Left lung (tissue), 10 donors: ENCODE data around the gene PNPLA8. TPM values are rescaled to one million over a fixed set of nuclear protein-coding genes. Genes with fewer than 3 reads are reported as not detected.
"Not testable (repeated sequence)": the region's sequence is repeated elsewhere in the genome, so short reads cannot be mapped to it uniquely, and the experiment has no call there.

Experiments
- ATAC-seq: fragments of 200-7000 bp; cut with Tn5 transposase; one replicate; pipeline ENCODE4 v1.9.1; 2020; ENCODE audit warnings: moderate library complexity
- DNase-seq, 4 donors: peaks; one replicate each; pipeline ENCODE4 v3.0.0-alpha.2; 2013 to 2020
- H3K27ac ChIP-seq, 2 donors: fragments of 200-600 bp; sonication (generic) in 1 of 2; one replicate each; pipeline versions ENCODE4 v1.5.0 to v1.8.0; 2020 to 2021
- H3K27me3 ChIP-seq, 2 donors: fragments of 200-600 bp; sonication (generic) in 1 of 2; one replicate each; pipeline versions ENCODE4 v1.5.0 to v1.8.0; 2020 to 2021
- H3K36me3 ChIP-seq, 2 donors: fragments of 200-600 bp; sonication (generic) in 1 of 2; one replicate each; pipeline versions ENCODE4 v1.5.0 to v1.8.0; 2020 to 2021
- H3K4me1 ChIP-seq, 2 donors: fragments of 200-600 bp; one replicate each; pipeline ENCODE4 v1.8.0; 2021
- H3K4me3 ChIP-seq, 2 donors: fragments of 200-600 bp; sonication (generic) in 1 of 2; one replicate each; pipeline versions ENCODE4 v1.5.0 to v1.8.0; 2020 to 2021; ENCODE audit warnings: mild to moderate bottlenecking in 1 of 2
- H3K9me3 ChIP-seq, 2 donors: fragments of 200-600 bp; sonication (generic) in 1 of 2; one replicate each; pipeline versions ENCODE4 v1.5.0 to v1.8.0; 2020 to 2021
- intact Hi-C, 2 donors: fragments of 100-400 bp; cut with DNase I; formaldehyde crosslinking; loops; one replicate each; pipeline versions ENCODE4 v1.11.2 to v1.14.2; 2022
- polyA plus RNA-seq, 6 donors: library from polyadenylated mRNA; unstranded; fragments of 120-200 nt; gene quantifications; one replicate each; pipeline ENCODE4 v1.2.1, GENCODE V29; 2013; ENCODE audit not compliant: insufficient read length in 6 of 6
- total RNA-seq, 2 donors: library from RNA; stranded (reverse); fragmentation: NEBNext Ultra II Directional; extraction: Animal tissue kit (Norgen Biotek cat#: 25700); gene quantifications; one replicate each; pipeline ENCODE4 v1.2.1, GENCODE V29; 2021
- TF ChIP-seq, protein P1 (sequence below), 2 donors: fragments of 200-600 bp; sonication (generic) in 1 of 2; IDR thresholded peaks; one replicate each; pipeline versions ENCODE4 v1.5.0 to v1.8.0; 2021; ENCODE audit warnings: antibody characterized with exemption in 2 of 2
- donor health status: DM: no; HTN: yes; CAD: no.
- donor health status: DM: no; HTN: no; CAD: no.

Gene PNPLA8
- total and polyA plus RNA-seq, 8 donors, result 28.7 to 38.0 (median 32.8) TPM

DNA sequence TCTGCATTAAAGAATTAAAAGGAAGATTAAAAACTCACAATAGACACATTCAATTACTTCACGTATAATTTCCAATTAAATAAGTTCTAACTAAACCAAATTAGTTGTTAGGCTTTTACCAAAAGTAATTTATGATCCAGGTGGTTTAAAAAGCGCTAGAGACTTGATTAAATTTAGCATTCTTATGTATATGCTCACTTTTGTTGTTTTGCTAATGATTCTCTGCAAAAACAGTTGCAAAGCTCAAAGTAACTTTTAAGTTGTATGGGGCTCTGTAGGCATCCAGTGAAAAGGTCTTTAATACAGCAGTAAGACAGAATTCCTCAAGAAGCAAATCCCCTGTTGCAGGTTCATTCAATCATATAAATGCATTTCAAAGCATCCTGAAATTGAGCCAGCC is 15.5 kb upstream of the PNPLA8 start:
- Histone ChIP-seq H3K27ac (no peak overlapping the region), H3K4me1 (no peaks in the 10 kb centered on the region), H3K36me3 (no peaks in the 10 kb centered on the region), H3K4me3 (no peak overlapping the region), H3K27me3 (no peaks in the 10 kb centered on the region), H3K9me3 (no peaks in the 10 kb centered on the region)
- intact Hi-C loops, result no loop called here
- ATAC-seq, result no peak
- no peak for DNase-seq
- TF ChIP-seq, protein P1, sequence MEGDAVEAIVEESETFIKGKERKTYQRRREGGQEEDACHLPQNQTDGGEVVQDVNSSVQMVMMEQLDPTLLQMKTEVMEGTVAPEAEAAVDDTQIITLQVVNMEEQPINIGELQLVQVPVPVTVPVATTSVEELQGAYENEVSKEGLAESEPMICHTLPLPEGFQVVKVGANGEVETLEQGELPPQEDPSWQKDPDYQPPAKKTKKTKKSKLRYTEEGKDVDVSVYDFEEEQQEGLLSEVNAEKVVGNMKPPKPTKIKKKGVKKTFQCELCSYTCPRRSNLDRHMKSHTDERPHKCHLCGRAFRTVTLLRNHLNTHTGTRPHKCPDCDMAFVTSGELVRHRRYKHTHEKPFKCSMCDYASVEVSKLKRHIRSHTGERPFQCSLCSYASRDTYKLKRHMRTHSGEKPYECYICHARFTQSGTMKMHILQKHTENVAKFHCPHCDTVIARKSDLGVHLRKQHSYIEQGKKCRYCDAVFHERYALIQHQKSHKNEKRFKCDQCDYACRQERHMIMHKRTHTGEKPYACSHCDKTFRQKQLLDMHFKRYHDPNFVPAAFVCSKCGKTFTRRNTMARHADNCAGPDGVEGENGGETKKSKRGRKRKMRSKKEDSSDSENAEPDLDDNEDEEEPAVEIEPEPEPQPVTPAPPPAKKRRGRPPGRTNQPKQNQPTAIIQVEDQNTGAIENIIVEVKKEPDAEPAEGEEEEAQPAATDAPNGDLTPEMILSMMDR (IDR thresholded peaks at IDR 0.05), result no peak

DNA sequence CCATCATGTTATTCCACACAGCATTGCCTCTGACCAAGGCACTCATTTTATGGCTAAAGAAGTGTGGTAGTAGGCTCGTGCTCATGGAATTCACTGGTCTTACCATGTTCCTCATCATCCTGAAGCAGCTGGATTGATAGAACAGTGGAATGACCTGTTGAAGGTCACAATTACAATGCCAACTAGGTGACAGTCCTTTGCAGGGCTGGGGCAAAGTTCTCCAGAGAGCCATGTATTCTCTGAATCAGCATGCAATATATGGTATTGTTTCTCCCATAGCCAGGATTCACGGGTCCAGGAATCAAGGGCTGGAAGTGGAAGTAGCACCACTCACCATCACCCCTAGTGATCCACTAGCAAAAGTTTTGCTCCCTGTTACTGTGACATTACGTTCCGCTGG is 12.8 kb upstream of the PNPLA8 start:
- DNase-seq, intact Hi-C loops, H3K4me3 ChIP-seq, H3K36me3 ChIP-seq, H3K27ac ChIP-seq, H3K27me3 ChIP-seq, H3K9me3 ChIP-seq, H3K4me1 ChIP-seq, ATAC-seq: not testable (repeated sequence)

DNA sequence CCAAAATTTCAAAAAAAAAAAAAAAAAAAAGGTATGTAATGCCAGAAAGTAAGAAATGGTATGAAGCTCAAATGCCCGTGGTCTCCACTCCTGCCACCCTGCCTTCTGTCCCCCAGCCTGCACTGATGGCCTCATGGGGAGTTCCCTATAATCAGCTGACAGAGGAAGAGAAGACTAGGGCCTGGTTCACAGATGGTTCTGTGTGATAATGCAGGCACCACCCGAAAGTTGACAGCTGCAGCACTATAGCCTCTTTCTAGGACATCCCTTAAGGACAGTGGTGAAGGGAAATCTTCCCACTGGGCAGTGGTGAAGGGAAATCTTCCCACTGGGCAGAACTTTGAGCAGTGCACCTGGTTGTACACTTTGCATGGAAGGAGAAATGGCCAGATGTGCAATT is 12.3 kb upstream of the PNPLA8 start:
- ATAC-seq, H3K4me3 ChIP-seq, H3K4me1 ChIP-seq, H3K27ac ChIP-seq, H3K36me3 ChIP-seq, intact Hi-C loops, H3K9me3 ChIP-seq, H3K27me3 ChIP-seq, DNase-seq: not testable (repeated sequence)

DNA sequence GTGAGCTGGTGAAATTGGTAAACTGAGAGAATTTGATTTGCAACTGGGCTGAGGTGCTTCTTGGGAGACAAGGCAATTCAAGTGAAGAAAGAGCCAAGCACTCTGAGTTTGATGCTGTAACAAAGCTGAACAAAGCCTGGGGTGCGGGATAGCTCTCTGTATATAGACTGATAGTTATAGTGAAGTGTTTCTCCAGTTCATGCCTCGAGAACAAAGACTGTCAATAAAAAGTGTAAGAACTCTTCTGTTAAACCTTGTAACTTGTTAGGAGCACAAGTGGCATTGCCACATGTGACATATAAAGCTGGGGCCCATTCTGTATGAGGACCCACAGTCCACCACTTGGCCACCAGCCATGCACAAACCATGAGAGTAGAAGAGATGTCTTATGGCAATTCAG is 11.3 kb upstream of the PNPLA8 start:
- Histone ChIP-seq H3K4me3 (no peak overlapping the region), H3K27me3 (no peaks in the 10 kb centered on the region), H3K9me3 (no peaks in the 10 kb centered on the region), H3K36me3 (no peaks in the 10 kb centered on the region), H3K27ac (no peak overlapping the region), H3K4me1 (no peaks in the 10 kb centered on the region)
- ATAC-seq (no peak), DNase-seq (no peak)
- intact Hi-C loops, result no loop called here
- TF ChIP-seq, protein P1 (IDR thresholded peaks at IDR 0.05), result no peak

DNA sequence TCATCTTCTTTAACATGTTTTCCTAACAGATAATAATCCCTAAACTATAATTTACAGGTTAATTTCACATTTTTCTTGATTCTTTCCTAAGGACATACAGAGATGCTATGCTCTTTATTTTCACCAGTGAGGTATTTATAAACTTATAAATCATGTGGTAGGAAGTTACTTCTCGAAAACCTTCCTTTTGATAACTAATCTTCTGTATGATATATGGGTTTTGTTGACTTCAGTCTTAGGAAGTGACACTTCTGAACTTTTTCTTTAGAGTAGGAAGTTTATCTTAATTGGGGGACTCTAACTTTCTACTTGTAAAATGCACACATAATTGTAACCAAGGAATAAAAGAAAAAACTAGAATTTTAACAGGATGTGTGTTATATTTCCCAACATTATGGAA is 9.8 kb upstream of the PNPLA8 start:
- no peak for DNase-seq

DNA sequence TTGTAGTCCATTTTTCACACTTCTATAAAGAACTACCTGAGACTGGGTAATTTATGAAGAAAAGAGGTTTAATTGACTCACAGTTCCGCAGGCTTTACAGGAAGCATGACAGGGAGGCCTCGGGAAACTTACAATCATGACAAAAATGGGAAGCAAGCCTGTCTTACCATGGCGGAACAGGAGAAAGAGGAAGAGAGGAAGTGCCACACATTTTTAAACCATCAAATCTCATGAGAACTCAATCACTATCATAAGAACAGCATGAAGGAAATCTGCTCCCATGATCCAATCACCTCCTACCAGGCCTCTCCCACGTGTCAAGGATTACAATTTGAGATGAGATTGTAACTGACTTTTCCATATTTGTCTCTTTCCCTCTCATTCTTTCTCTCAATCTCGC is 9.3 kb upstream of the PNPLA8 start:
- no peaks in the 10 kb centered on the region for H3K9me3 ChIP-seq
- peak overlapping the region in 1 of 2 donors; percentile 30 for H3K27ac ChIP-seq
- DNase-seq, result no peak
- TF ChIP-seq, protein P1 (IDR thresholded peaks at IDR 0.05), result no peak
- intact Hi-C loops, result no loop called here
- no peaks in the 10 kb centered on the region for H3K36me3 ChIP-seq
- H3K4me3 ChIP-seq, result no peak overlapping the region
- no peaks in the 10 kb centered on the region for H3K27me3 ChIP-seq
- no peaks in the 10 kb centered on the region for H3K4me1 ChIP-seq
- ATAC-seq, result no peak

More for the DNA sequence above, 9.8 kb upstream of the PNPLA8 start:
- Histone ChIP-seq H3K4me3 (no peak overlapping the region), H3K36me3 (no peaks in the 10 kb centered on the region), H3K27me3 (no peaks in the 10 kb centered on the region), H3K4me1 (no peaks in the 10 kb centered on the region), H3K9me3 (no peaks in the 10 kb centered on the region), H3K27ac (no peak overlapping the region)
- TF ChIP-seq, protein P1 (IDR thresholded peaks at IDR 0.05), result no peak
- no peak for ATAC-seq
- intact Hi-C loops, result no loop called here
